GM23338 (cell line): ENCODE data around the gene OMG. TPM values are rescaled to one million over a fixed set of nuclear protein-coding genes. Genes with fewer than 3 reads are reported as not detected.

Source experiments
- ATAC-seq: fragments of 200-7000 bp; cut with Tn5 transposase; 3 replicates; pipeline ENCODE4 v1.9.1; 2020
- DNase-seq: peaks from one replicate; pipeline ENCODE4 v3.0.0-alpha.2; 2015; ENCODE audit warnings: low spot score
- H2AFZ ChIP-seq: fragments of 200-600 bp; sonication (generic); 2 replicates; pipeline ENCODE4 v1.8.0; 2016; ENCODE audit warnings: antibody characterized with exemption, mild to moderate bottlenecking, moderate library complexity
- H3F3A ChIP-seq: fragments of 200-600 bp; sonication (generic); replicated peaks from 2 replicates; pipeline ENCODE4 v1.8.0; 2017; ENCODE audit warnings: antibody characterized with exemption, mixed run types, low read depth
- H3K27ac ChIP-seq: fragments of 200-600 bp; sonication (generic); 2 replicates; pipeline ENCODE4 v1.6.1; 2016; ENCODE audit warnings: low read depth
- H3K27me3 ChIP-seq: fragments of 200-600 bp; sonication (generic); 2 replicates; pipeline ENCODE4 v1.8.0; 2016; ENCODE audit warnings: mild to moderate bottlenecking, mixed run types, moderate library complexity; ENCODE audit not compliant: insufficient read depth
- H3K36me3 ChIP-seq: fragments of 200-600 bp; sonication (generic); 2 replicates; pipeline ENCODE4 v1.8.0; 2016; ENCODE audit warnings: mild to moderate bottlenecking; ENCODE audit not compliant: insufficient read depth
- H3K4me1 ChIP-seq: fragments of 200-600 bp; sonication (generic); 2 replicates; pipeline ENCODE4 v1.8.0; 2016; ENCODE audit warnings: mild to moderate bottlenecking, moderate library complexity; ENCODE audit not compliant: insufficient read depth
- H3K4me2 ChIP-seq: fragments of 200-600 bp; sonication (generic); 2 replicates; pipeline ENCODE4 v1.7.1; 2017; ENCODE audit warnings: mixed run types
- H3K4me3 ChIP-seq: fragments of 200-600 bp; sonication (generic); 2 replicates; pipeline ENCODE4 v1.6.1; 2016; ENCODE audit warnings: mixed run types
- H3K79me2 ChIP-seq: fragments of 200-600 bp; sonication (generic); replicated peaks from 2 replicates; pipeline ENCODE4 v1.8.0; 2017; ENCODE audit warnings: mild to moderate bottlenecking; ENCODE audit not compliant: insufficient read depth
- H3K9me2 ChIP-seq: fragments of 200-600 bp; sonication (generic); 2 replicates; pipeline ENCODE4 v1.8.0; 2017; ENCODE audit not compliant: insufficient read depth
- H4K20me1 ChIP-seq: fragments of 200-600 bp; sonication (generic); replicated peaks from 2 replicates; pipeline ENCODE4 v1.8.0; 2017; ENCODE audit warnings: mild to moderate bottlenecking; ENCODE audit not compliant: insufficient read depth
- H3K27ac Mint-ChIP-seq: 2 replicates; pipeline ENCODE4 v1.8.0; 2020; ENCODE audit warnings: inconsistent platforms, mild to moderate bottlenecking, moderate library complexity, mixed read lengths
- H3K27me3 Mint-ChIP-seq: 3 replicates; pipeline ENCODE4 v1.8.0; 2022; ENCODE audit warnings: low read depth, mild to moderate bottlenecking, moderate library complexity, mixed read lengths, inconsistent platforms; ENCODE audit not compliant: insufficient read depth, poor library complexity
- H3K36me3 Mint-ChIP-seq: 3 replicates; pipeline ENCODE4 v1.8.0; 2021; ENCODE audit warnings: low read depth, mild to moderate bottlenecking, inconsistent platforms, moderate library complexity, mixed read lengths
- H3K4me1 Mint-ChIP-seq: 3 replicates; pipeline ENCODE4 v1.8.0; 2020; ENCODE audit warnings: mild to moderate bottlenecking, inconsistent platforms, mixed read lengths
- H3K4me3 Mint-ChIP-seq: 3 replicates; pipeline ENCODE4 v1.8.0; 2021; ENCODE audit warnings: moderate library complexity, mild to moderate bottlenecking, inconsistent platforms, mixed read lengths
- H3K9me3 Mint-ChIP-seq: 3 replicates; pipeline ENCODE4 v1.8.0; 2020; ENCODE audit warnings: moderate library complexity, mild to moderate bottlenecking, inconsistent platforms, mixed read lengths
- ETS1 ChIP-seq: IDR thresholded peaks from 2 replicates; pipeline ENCODE4 v1.6.1; 2016; ENCODE audit warnings: antibody characterized with exemption
- EZH2 ChIP-seq: fragments of 200-600 bp; sonication (generic); IDR thresholded peaks from one replicate; pipeline ENCODE4 v1.8.0; 2017; ENCODE audit warnings: antibody characterized with exemption, mild to moderate bottlenecking, low read depth; ENCODE audit not compliant: unreplicated experiment
- JUNB ChIP-seq: IDR thresholded peaks from one replicate; pipeline ENCODE4 v1.6.1; 2016; ENCODE audit warnings: antibody characterized with exemption; ENCODE audit not compliant: unreplicated experiment
- POLR2AphosphoS5 ChIP-seq: IDR thresholded peaks from 2 replicates; pipeline ENCODE4 v1.6.1; 2016; ENCODE audit warnings: antibody characterized with exemption, low read depth
- STAT1 ChIP-seq: IDR thresholded peaks from one replicate; pipeline ENCODE4 v1.6.1; 2016; ENCODE audit warnings: antibody characterized with exemption; ENCODE audit not compliant: unreplicated experiment
- ZNF114 ChIP-seq: fragments of 250-450 bp; sonication (Bioruptor Pico); IDR thresholded peaks from 2 replicates; pipeline ENCODE4 v1.5.0; 2020; ENCODE audit warnings: mild to moderate bottlenecking, moderate library complexity
- ZNF331 ChIP-seq: fragments of 250-450 bp; sonication (Bioruptor Pico); IDR thresholded peaks from 2 replicates; pipeline ENCODE4 v1.5.0; 2020; ENCODE audit warnings: low read depth, mild to moderate bottlenecking, moderate library complexity
- polyA plus RNA-seq: library from polyadenylated mRNA; unstranded; fragments of >200 nt; fragmentation: Nextera tagmentation; extraction: Ambion mirVana; gene quantifications from 2 replicates; pipeline ENCODE4 v1.2.1, GENCODE V29; 2016
- total RNA-seq: library from RNA; depleted of rRNA; stranded (reverse); fragments of >200 nt; shearing (Covaris generic); gene quantifications from 2 replicates; pipeline ENCODE4 v1.2.3, GENCODE V29; 2014

Gene OMG
- total and polyA plus RNA-seq, 2 experiments from 2014 or later: 0.71 TPM; not detected in 1

GRCh38 chr17:31251970-31252328, 45.1 kb downstream of the OMG start (continued):
- TF ChIP-seq EZH2: no peak
- no peak for TF ChIP-seq ETS1
- no peak for TF ChIP-seq ZNF331 (CRISPR knock-in tag)
- TF ChIP-seq ZNF114 (CRISPR knock-in tag): no peak
- TF ChIP-seq JUNB: no peak
- TF ChIP-seq STAT1: no peak

GRCh38 chr17:31251105-31251969, 45.7 kb downstream of the OMG start:
- Histone ChIP-seq H3K9me2 (no peaks in the 10 kb centered on the region), H3F3A (no peaks in the 10 kb centered on the region)
- H3K4me1 Mint-ChIP-seq: peaks cover 11% of the 10 kb centered on the region; the same call in 2 of the 3 replicates

GRCh38 chr17:31250229-31250628, 46.8 kb downstream of the OMG start:
- H3K4me3 Mint-ChIP-seq: no peak overlapping the region
- no peak overlapping the region for H3K4me2 ChIP-seq
- H3K27ac Mint-ChIP-seq: peak overlapping the region; percentile 90
- no peaks in the 10 kb centered on the region for H3K9me2 ChIP-seq
- H3K4me3 ChIP-seq: no peak overlapping the region
- H3F3A ChIP-seq: no peaks in the 10 kb centered on the region
- H3K36me3 ChIP-seq: no peaks in the 10 kb centered on the region
- peaks cover 7% of the 10 kb centered on the region; the same call in 1 of the 3 replicates for H3K36me3 Mint-ChIP-seq
- H3K4me1 ChIP-seq: peaks cover 8% of the 10 kb centered on the region; the same call in 1 of the 2 replicates
- H3K27me3 ChIP-seq: no peaks in the 10 kb centered on the region
- no peak overlapping the region for H3K27ac ChIP-seq
- ATAC-seq (no peak), DNase-seq (no peak)
- H3K9me3 Mint-ChIP-seq: no peaks in the 10 kb centered on the region
- H2AFZ ChIP-seq: no peak overlapping the region
- no peaks in the 10 kb centered on the region for H4K20me1 ChIP-seq
- no peaks in the 10 kb centered on the region for H3K79me2 ChIP-seq
- no peaks in the 10 kb centered on the region for H3K27me3 Mint-ChIP-seq
- peaks cover 18% of the 10 kb centered on the region for H3K4me1 Mint-ChIP-seq
- TF ChIP-seq ETS1 (no peak), ZNF114 (CRISPR knock-in tag) (no peak), STAT1 (no peak)

More at GRCh38 chr17:31251105-31251969, 45.7 kb downstream of the OMG start:
- Histone ChIP-seq H4K20me1 (no peaks in the 10 kb centered on the region), H2AFZ (no peak overlapping the region), H3K79me2 (no peaks in the 10 kb centered on the region), H3K27me3 (no peaks in the 10 kb centered on the region), H3K36me3 (no peaks in the 10 kb centered on the region), H3K4me3 (no peak overlapping the region), H3K4me1 (0 out of 2 replicates have a peak, but pooled peaks cover 3% of the 10 kb centered on the region), H3K27ac (no peak overlapping the region), H3K4me2 (no peak overlapping the region)
- H3K36me3 Mint-ChIP-seq: 0 out of 3 replicates have a peak, but pooled peaks cover 3% of the 10 kb centered on the region
- H3K27ac Mint-ChIP-seq: no peak overlapping the region
- TF ChIP-seq POLR2AphosphoS5 (no peak), ETS1 (no peak)
- DNase-seq (no peak), ATAC-seq (no peak)
- H3K4me3 Mint-ChIP-seq: no peak overlapping the region
- no peaks in the 10 kb centered on the region for H3K27me3 Mint-ChIP-seq
- no peaks in the 10 kb centered on the region for H3K9me3 Mint-ChIP-seq
